CD8-positive, alpha-beta memory T cell (primary cell): ENCODE measurements around the gene INSC. TPM values are rescaled to one million over a fixed set of nuclear protein-coding genes. Genes with fewer than 3 reads are reported as not detected.

Experiments used
- CTCF ChIA-PET: fragments of 350-600 bp; sonication (Branson Sonifier 250); formaldehyde crosslinking; loops from one replicate; lab custom pipeline; 2021; ENCODE audit warnings: antibody characterized with exemption; lab: Charles Lee
- POLR2A ChIA-PET: fragments of 350-600 bp; sonication (Branson Sonifier 250); formaldehyde crosslinking; loops from one replicate; lab custom pipeline; 2021; ENCODE audit warnings: antibody characterized with exemption; lab: Charles Lee
- DNase-seq, 5 donors: peaks; one replicate each; pipeline versions ENCODE4 v3.0.0 to v3.0.0-alpha.2; 2020 to 2022; ENCODE audit warnings: mixed read lengths in 1 of 5
- H3K27ac ChIP-seq: one replicate; pipeline ENCODE4 v1.7.0; 2013; ENCODE audit warnings: low read depth, mild to moderate bottlenecking, low read length, moderate library complexity
- H3K27me3 ChIP-seq: 2 replicates; pipeline ENCODE4 v1.7.0; 2013; ENCODE audit warnings: low read length, mild to moderate bottlenecking; ENCODE audit not compliant: insufficient read depth, poor library complexity, severe bottlenecking
- H3K36me3 ChIP-seq: 2 replicates; pipeline ENCODE4 v1.7.0; 2013; ENCODE audit warnings: mild to moderate bottlenecking, low read length, moderate library complexity; ENCODE audit not compliant: insufficient read depth
- H3K4me1 ChIP-seq: 2 replicates; pipeline ENCODE4 v1.7.0; 2013; ENCODE audit warnings: mild to moderate bottlenecking, low read length, moderate library complexity; ENCODE audit not compliant: insufficient read depth
- H3K4me3 ChIP-seq: 2 replicates; pipeline ENCODE4 v1.7.0; 2013; ENCODE audit warnings: mild to moderate bottlenecking, low read length
- H3K9me3 ChIP-seq: 2 replicates; pipeline ENCODE4 v1.7.0; 2013; ENCODE audit warnings: mild to moderate bottlenecking, low read length
- H3K27ac Mint-ChIP-seq, 8 donors: one replicate each; pipeline ENCODE4 v1.8.0; 2020 to 2021; ENCODE audit warnings: mixed read lengths in 8 of 8, mild to moderate bottlenecking in 6 of 8, inconsistent platforms in 3 of 8, moderate library complexity in 3 of 8
- H3K27me3 Mint-ChIP-seq, 2 donors: one replicate each; pipeline ENCODE4 v1.8.0; 2020 to 2021; ENCODE audit warnings: mixed read lengths in 2 of 2, mild to moderate bottlenecking in 1 of 2, moderate library complexity in 1 of 2
- H3K36me3 Mint-ChIP-seq, 3 donors: one replicate each; pipeline ENCODE4 v1.8.0; 2020 to 2021; ENCODE audit warnings: mixed read lengths in 3 of 3, inconsistent platforms in 1 of 3, mild to moderate bottlenecking in 1 of 3
- H3K4me1 Mint-ChIP-seq, 3 donors: one replicate each; pipeline ENCODE4 v1.8.0; 2020 to 2021; ENCODE audit warnings: mixed read lengths in 3 of 3, inconsistent platforms in 1 of 3, mild to moderate bottlenecking in 1 of 3
- H3K4me3 Mint-ChIP-seq, 7 donors: one replicate each; pipeline ENCODE4 v1.8.0; 2020 to 2021; ENCODE audit warnings: mixed read lengths in 7 of 7, mild to moderate bottlenecking in 6 of 7, moderate library complexity in 4 of 7, inconsistent platforms in 2 of 7
- H3K9me3 Mint-ChIP-seq, 5 donors: one replicate each; pipeline ENCODE4 v1.8.0; 2020 to 2022; ENCODE audit warnings: mixed read lengths in 5 of 5, mild to moderate bottlenecking in 3 of 5, moderate library complexity in 2 of 5, inconsistent platforms in 1 of 5
- polyA plus RNA-seq: library from polyadenylated mRNA; unstranded; fragments of 300-500 nt; fragmentation: Illumina TruSeq; gene quantifications from one replicate; pipeline ENCODE4 v1.2.3, GENCODE V29; 2021
- total RNA-seq, 2 experiments: library from RNA; stranded (reverse); gene quantifications; one replicate each; pipeline ENCODE4 v1.2.3, GENCODE V29; 2021

INSC gene
- total and polyA plus RNA-seq, 3 experiments from 2014 or later = not detected

DNA sequence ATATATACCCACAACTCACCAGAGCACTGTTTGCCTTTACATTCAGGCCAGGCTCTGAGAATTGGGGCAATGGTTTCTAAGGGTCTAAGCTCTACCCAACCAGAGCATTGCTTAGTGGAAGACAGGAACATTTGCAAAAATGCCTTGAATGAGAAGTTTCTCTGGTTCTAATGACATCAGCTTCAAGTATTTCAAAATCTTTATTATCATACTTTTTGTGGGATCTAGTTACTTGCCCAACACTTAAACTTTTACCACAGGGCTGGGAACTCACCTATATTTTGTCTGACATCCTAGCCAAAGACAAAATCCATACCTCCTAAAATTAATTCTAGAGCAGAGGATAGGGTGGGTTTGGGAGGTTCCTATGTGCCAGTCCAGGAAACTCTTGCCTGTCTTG, 51.5 kb downstream of the INSC start:
- Histone ChIP-seq H3K4me1 (no peaks in the 10 kb centered on the region), H3K4me3 (no peak overlapping the region), H3K36me3 (no peaks in the 10 kb centered on the region), H3K27me3 (no peaks in the 10 kb centered on the region), H3K9me3 (no peaks in the 10 kb centered on the region), H3K27ac (no peak overlapping the region)
- no peak for DNase-seq
- Mint-ChIP-seq H3K27me3 (peaks cover 4 to 28% of the 10 kb centered on the region in 2 donors), H3K4me3 (no peak overlapping the region), H3K9me3 (no peaks in the 10 kb centered on the region), H3K36me3 (no peaks in the 10 kb centered on the region), H3K27ac (no peak overlapping the region), H3K4me1 (no peaks in the 10 kb centered on the region)
- ChIA-PET CTCF (no interaction called here), POLR2A (no interaction called here)

DNA sequence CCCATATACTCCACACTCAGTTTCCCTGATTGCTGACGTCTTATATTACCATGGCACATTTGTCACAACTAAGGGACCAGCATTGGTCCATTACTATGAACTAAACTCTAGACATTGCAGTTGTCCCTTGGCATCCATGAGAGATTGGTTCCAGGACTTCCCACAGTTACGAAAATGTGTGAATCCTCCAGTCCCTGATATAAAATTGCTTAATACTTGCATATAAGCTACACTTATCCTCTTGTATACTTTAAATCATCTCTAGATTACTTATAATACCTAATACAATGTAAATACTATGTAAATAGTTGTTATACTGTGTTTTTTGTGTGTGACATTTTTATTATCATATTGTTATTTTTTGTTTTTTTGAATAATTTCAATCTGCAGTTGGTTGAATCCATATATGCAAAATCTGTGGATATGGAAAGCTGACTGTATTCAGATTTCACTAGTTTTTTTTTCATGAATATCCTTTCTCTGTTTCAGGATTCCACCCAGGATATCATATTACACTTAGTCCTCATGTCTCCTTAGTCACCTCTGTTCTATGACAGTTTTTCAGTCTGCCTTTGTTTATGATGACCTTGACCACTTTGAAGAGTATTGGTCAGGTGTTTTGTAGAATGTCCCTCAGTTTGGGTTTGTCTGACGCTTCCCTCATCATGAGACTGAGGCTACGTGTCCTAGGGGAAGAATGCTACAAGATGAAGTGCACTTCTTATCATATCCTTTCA, 55.3 kb downstream of the INSC start:
- Mint-ChIP-seq H3K27ac (no peak overlapping the region), H3K9me3 (peaks cover 0 to 2% (median 0%) of the 10 kb centered on the region in 5 donors), H3K36me3 (no peaks in the 10 kb centered on the region), H3K4me1 (no peaks in the 10 kb centered on the region), H3K27me3 (peaks cover 8 to 44% of the 10 kb centered on the region in 2 donors), H3K4me3 (no peak overlapping the region)
- H3K27ac ChIP-seq = no peak overlapping the region
- H3K27me3 ChIP-seq = no peaks in the 10 kb centered on the region
- ChIA-PET POLR2A (no interaction called here), CTCF (no interaction called here)
- no peaks in the 10 kb centered on the region for H3K36me3 ChIP-seq
- DNase-seq = no peak
- no peaks in the 10 kb centered on the region for H3K9me3 ChIP-seq
- H3K4me3 ChIP-seq = no peak overlapping the region
- no peaks in the 10 kb centered on the region for H3K4me1 ChIP-seq

DNA sequence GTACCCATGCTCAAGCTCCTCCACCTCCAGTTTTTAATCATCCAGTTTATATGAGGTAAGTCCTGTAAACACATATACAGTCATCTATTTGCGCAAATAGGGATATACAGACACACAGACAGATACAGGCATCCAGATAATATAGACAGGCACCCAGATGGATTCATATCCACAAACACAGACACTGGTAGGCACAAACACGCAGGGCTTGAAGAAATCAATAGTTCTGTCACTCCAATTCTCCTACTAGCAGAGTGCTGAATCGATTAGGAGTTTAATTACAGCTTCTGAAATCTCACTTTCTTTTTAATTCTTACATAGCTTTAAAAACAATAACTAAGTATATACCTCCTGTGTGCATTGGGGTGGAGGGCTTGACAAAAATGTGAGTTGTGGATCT, 56.0 kb downstream of the INSC start:
- Histone ChIP-seq H3K4me1 (no peaks in the 10 kb centered on the region), H3K4me3 (no peak overlapping the region), H3K36me3 (no peaks in the 10 kb centered on the region), H3K27ac (no peak overlapping the region), H3K9me3 (no peaks in the 10 kb centered on the region), H3K27me3 (no peaks in the 10 kb centered on the region)
- no peak overlapping the region for H3K27ac Mint-ChIP-seq
- H3K9me3 Mint-ChIP-seq = peaks cover 0 to 2% (median 0%) of the 10 kb centered on the region in 5 donors
- H3K4me3 Mint-ChIP-seq = no peak overlapping the region
- no peaks in the 10 kb centered on the region for H3K4me1 Mint-ChIP-seq
- ChIA-PET POLR2A (no interaction called here), CTCF (no interaction called here)
- no peaks in the 10 kb centered on the region for H3K36me3 Mint-ChIP-seq
- DNase-seq = no peak
- H3K27me3 Mint-ChIP-seq = peaks cover 6 to 43% of the 10 kb centered on the region in 2 donors

DNA sequence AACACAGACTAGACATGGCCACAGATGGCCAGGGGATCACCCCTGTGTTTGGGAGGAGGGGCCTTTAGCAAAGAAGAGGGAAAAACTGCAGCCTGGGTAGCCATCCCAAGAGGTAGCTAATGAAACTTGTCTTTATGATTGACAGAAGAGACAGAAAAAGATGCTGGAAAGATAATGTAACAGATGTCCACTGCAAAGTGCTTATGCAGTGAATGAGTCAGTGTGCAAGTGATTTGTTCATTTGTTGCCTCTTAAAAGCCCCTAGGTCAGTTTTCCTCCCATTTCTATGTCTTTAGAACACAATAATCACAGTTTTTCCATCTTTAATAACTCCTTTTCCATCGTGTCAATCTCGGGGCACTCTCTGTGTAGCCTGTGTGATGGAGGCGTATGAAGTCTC, 57.2 kb downstream of the INSC start:
- POLR2A ChIA-PET = no interaction called here
- H3K27me3 ChIP-seq = no peaks in the 10 kb centered on the region
- peaks cover 0 to 3% (median 0%) of the 10 kb centered on the region in 5 donors for H3K9me3 Mint-ChIP-seq
- no peak overlapping the region for H3K4me3 ChIP-seq
- no peak overlapping the region for H3K27ac ChIP-seq
- no peaks in the 10 kb centered on the region for H3K4me1 ChIP-seq
- no peak for DNase-seq
- H3K4me3 Mint-ChIP-seq = no peak overlapping the region
- H3K9me3 ChIP-seq = no peaks in the 10 kb centered on the region
- H3K27me3 Mint-ChIP-seq = peaks cover 9 to 37% of the 10 kb centered on the region in 2 donors
- CTCF ChIA-PET = no interaction called here
- no peak overlapping the region for H3K27ac Mint-ChIP-seq
- no peaks in the 10 kb centered on the region for H3K36me3 Mint-ChIP-seq
- H3K36me3 ChIP-seq = no peaks in the 10 kb centered on the region
- H3K4me1 Mint-ChIP-seq = no peaks in the 10 kb centered on the region

DNA sequence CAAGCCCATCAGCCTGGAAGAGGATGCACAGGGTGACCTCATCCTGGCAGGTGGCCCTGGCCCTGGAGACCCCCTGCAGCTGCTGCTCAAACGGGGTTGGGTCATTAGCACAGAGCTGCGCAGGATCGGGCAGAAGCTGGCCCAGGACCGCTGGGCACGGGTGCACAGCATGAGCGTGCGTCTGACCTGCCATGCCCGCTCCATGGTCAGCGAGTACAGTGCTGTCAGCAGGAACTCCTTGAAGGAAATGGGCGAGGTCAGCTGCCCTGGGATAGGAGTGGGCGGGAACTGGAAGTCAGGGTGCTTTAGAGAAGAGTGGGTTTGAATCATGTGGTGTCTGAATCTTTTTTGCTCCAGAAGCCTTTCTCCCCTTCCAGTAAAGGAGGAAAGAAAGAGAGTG, 61.1 kb downstream of the INSC start:
- H3K27me3 ChIP-seq = no peaks in the 10 kb centered on the region
- no peak for DNase-seq
- Mint-ChIP-seq H3K9me3 (peaks cover 0 to 3% (median 0%) of the 10 kb centered on the region in 5 donors), H3K27ac (no peak overlapping the region), H3K27me3 (peaks cover 13 to 27% of the 10 kb centered on the region in 2 donors), H3K4me3 (no peak overlapping the region), H3K36me3 (no peaks in the 10 kb centered on the region), H3K4me1 (no peaks in the 10 kb centered on the region)
- no peaks in the 10 kb centered on the region for H3K36me3 ChIP-seq
- H3K4me1 ChIP-seq = no peaks in the 10 kb centered on the region
- no peaks in the 10 kb centered on the region for H3K9me3 ChIP-seq
- CTCF ChIA-PET = no interaction called here
- no peak overlapping the region for H3K4me3 ChIP-seq
- no peak overlapping the region for H3K27ac ChIP-seq
- POLR2A ChIA-PET = no interaction called here

DNA sequence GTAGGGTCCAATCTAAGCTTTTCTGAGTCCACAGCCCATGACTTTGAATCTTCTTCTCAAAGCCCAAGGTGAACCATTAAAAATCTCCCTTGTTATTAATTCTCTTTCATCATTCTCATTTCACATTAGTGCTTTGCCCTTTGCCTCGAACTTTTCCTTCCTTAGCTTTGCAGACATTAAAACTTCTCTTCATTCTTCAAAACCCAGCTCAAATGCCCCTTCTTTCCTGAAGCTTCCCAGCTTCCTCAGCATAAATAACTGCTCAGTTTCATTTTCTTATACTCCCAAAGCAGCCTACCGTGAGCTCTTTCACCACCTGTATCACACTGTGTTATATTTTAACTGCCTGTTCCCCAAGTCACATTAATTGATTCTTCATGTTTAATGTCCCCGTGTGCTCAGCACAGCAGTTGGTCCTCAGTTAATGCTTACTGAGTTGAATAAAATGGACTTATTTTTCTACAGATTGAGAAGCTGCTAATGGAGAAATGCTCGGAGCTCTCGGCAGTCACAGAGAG, 62.0 kb downstream of the INSC start:
- no peaks in the 10 kb centered on the region for H3K27me3 ChIP-seq
- peaks cover 0 to 3% (median 0%) of the 10 kb centered on the region in 5 donors for H3K9me3 Mint-ChIP-seq
- DNase-seq = no peak
- no peaks in the 10 kb centered on the region for H3K9me3 ChIP-seq
- no peak overlapping the region for H3K4me3 Mint-ChIP-seq
- no peak overlapping the region for H3K4me3 ChIP-seq
- no peaks in the 10 kb centered on the region for H3K4me1 ChIP-seq
- CTCF ChIA-PET = no interaction called here
- H3K27ac Mint-ChIP-seq = peak overlapping the region in 1 of 8 donors; percentile 42
- H3K4me1 Mint-ChIP-seq = no peaks in the 10 kb centered on the region
- no peaks in the 10 kb centered on the region for H3K36me3 Mint-ChIP-seq
- H3K27me3 Mint-ChIP-seq = peaks cover 12 to 22% of the 10 kb centered on the region in 2 donors
- H3K36me3 ChIP-seq = no peaks in the 10 kb centered on the region
- POLR2A ChIA-PET = no interaction called here
- H3K27ac ChIP-seq = no peak overlapping the region

DNA sequence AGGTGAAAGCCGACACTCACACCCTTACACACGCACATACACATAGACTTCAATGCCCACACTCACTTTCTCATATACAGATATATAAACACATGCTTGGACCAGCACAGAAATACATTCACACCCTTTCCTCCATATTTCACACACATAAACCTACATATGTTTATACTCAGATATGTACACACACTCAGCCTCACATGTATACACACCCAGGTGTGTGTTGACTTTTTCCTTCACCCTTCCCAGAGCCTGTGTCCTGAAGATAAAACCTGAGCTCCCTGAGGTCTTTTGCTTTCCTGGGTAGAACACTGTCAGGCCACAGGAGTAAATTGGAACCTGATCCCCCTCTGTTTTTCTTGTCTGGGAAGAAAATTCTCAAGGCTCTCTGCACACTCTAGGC, 62.8 kb downstream of the INSC start:
- no peak overlapping the region for H3K4me3 ChIP-seq
- no peaks in the 10 kb centered on the region for H3K36me3 ChIP-seq
- no peak overlapping the region for H3K27ac Mint-ChIP-seq
- H3K27ac ChIP-seq = no peak overlapping the region
- no peaks in the 10 kb centered on the region for H3K4me1 ChIP-seq
- no peak overlapping the region for H3K4me3 Mint-ChIP-seq
- H3K36me3 Mint-ChIP-seq = no peaks in the 10 kb centered on the region
- H3K4me1 Mint-ChIP-seq = no peaks in the 10 kb centered on the region
- no peak for DNase-seq
- H3K27me3 Mint-ChIP-seq = peaks cover 9 to 14% of the 10 kb centered on the region in 2 donors
- no peaks in the 10 kb centered on the region for H3K27me3 ChIP-seq
- ChIA-PET POLR2A (no interaction called here), CTCF (no interaction called here)
- H3K9me3 Mint-ChIP-seq = peaks cover 0 to 2% (median 0%) of the 10 kb centered on the region in 5 donors
- no peaks in the 10 kb centered on the region for H3K9me3 ChIP-seq

DNA sequence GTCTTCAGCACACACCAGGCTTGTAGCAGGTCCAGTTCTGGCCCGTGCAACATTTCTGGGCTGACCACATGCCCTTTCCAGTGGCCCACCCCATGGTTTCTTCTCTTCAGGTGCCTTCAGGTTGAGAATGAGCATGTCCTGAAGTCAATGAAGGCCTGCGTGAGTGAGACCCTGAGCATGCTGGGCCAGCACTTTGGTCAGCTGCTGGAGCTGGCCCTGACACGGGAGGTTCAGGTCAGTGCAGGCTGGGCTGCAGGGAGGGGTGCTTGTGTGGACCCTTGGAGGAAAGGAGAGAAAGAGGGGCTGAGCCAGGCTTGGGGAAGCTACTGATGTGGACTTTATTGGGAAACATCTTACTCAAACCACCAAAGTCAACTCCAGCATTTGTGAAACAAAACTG, 63.5 kb downstream of the INSC start:
- no peak overlapping the region for H3K4me3 ChIP-seq
- no peaks in the 10 kb centered on the region for H3K36me3 ChIP-seq
- no peaks in the 10 kb centered on the region for H3K4me1 ChIP-seq
- ChIA-PET POLR2A (no interaction called here), CTCF (no interaction called here)
- Mint-ChIP-seq H3K4me1 (no peaks in the 10 kb centered on the region), H3K27ac (no peak overlapping the region), H3K27me3 (peaks cover 7 to 11% of the 10 kb centered on the region in 2 donors), H3K4me3 (no peak overlapping the region), H3K36me3 (no peaks in the 10 kb centered on the region), H3K9me3 (peaks cover 0 to 1% (median 0%) of the 10 kb centered on the region in 5 donors)
- DNase-seq = no peak
- H3K27me3 ChIP-seq = no peaks in the 10 kb centered on the region
- H3K27ac ChIP-seq = no peak overlapping the region
- H3K9me3 ChIP-seq = no peaks in the 10 kb centered on the region
